Superior temporal gyrus (tissue), 1 donor: ENCODE results near the gene DGCR2.
"Not testable (repeated sequence)": the region's sequence is repeated elsewhere in the genome, so short reads cannot be mapped to it uniquely, and the experiment has no call there.

Experiments
- DNase-seq: peaks from one replicate; pipeline ENCODE4 v3.0.0-alpha.2; 2016; ENCODE audit errors: extremely low spot score

The DGCR2 gene

GRCh38 chr22:19109198-19110063 lies 12.8 kb downstream of the DGCR2 start:
- DNase-seq = peak; percentile 32

- DNase-seq = no peak
These were observed 13.4 kb downstream of the DGCR2 start for GRCh38 chr22:19108807-19109197.

GRCh38 chr22:19107730-19108074 lies 14.5 kb downstream of the DGCR2 start:
- no peak for DNase-seq

GRCh38 chr22:19106886-19107729 lies 15.1 kb downstream of the DGCR2 start:
- DNase-seq = no peak

- DNase-seq = no peak
These were observed 16.1 kb downstream of the DGCR2 start for GRCh38 chr22:19105867-19106802.

- no peak for DNase-seq
These were observed 16.8 kb downstream of the DGCR2 start for GRCh38 chr22:19105456-19105855.

- peak; percentile 57 for DNase-seq
These were observed 18.1 kb downstream of the DGCR2 start for GRCh38 chr22:19103880-19104821.

- no peak for DNase-seq
These were observed 24.1 kb downstream of the DGCR2 start for GRCh38 chr22:19098157-19098556.

- DNase-seq = no peak
These were observed 24.7 kb downstream of the DGCR2 start for GRCh38 chr22:19097518-19097917.

- no peak for DNase-seq
These were observed 25.7 kb downstream of the DGCR2 start for GRCh38 chr22:19096555-19096954.

- DNase-seq = no peak
These were observed 27.7 kb downstream of the DGCR2 start for GRCh38 chr22:19094393-19094997.

- DNase-seq = no peak
These were observed 29.5 kb downstream of the DGCR2 start for GRCh38 chr22:19092725-19093124.

- DNase-seq = no peak
These were observed 31.6 kb downstream of the DGCR2 start for GRCh38 chr22:19090586-19091127.

GRCh38 chr22:19090183-19090582 lies 32.0 kb downstream of the DGCR2 start:
- no peak for DNase-seq

GRCh38 chr22:19088866-19089595 lies 33.2 kb downstream of the DGCR2 start:
- no peak for DNase-seq

- DNase-seq = no peak
These were observed 35.3 kb downstream of the DGCR2 start for GRCh38 chr22:19086896-19087295.

GRCh38 chr22:19086417-19086816 lies 35.8 kb downstream of the DGCR2 start:
- no peak for DNase-seq

GRCh38 chr22:19085233-19085718 lies 36.9 kb downstream of the DGCR2 start:
- peak; percentile 70 for DNase-seq

- DNase-seq = not testable (repeated sequence)
These were observed 37.6 kb downstream of the DGCR2 start for GRCh38 chr22:19084586-19084985.
